Measurements from ENCODE around the gene S100A1. TPM values are rescaled to one million over a fixed set of nuclear protein-coding genes. Genes with fewer than 3 reads are reported as not detected.

Gene S100A1
- total RNA-seq, 1 experiment from 2014 or later, result not detected

DNA sequence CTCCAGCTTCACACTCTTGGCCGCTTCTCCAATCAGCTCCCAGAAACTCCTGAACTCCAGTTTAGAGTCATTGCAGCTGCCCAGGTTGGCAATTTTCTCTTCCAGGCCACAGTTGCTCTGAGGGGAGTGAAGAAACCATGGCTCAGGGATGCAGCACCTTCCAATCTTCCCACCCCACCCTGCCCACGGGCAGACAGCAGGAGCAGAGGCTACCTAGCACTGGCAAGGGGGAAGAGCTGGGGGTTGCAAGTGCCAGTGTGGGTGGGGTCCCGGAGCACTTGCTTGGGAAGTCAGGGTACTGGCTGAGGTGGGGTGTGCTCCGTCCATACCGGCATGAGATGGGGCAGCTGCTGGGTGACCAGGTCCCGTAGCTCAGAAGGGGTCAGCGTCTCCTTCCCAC lies 13.3 kb upstream of the S100A1 start:
- H3K18ac ChIP-seq (ENCODE audit: insufficient read length, low read depth, low read length), result no peak overlapping the region
- no peak overlapping the region for H4K8ac ChIP-seq (replicated peaks; ENCODE audit: insufficient read length, low read depth, low read length)
- H3K9me3 ChIP-seq (ENCODE audit: control insufficient read depth, low read depth, low read length), result no peaks in the 10 kb centered on the region
- no peak overlapping the region for H2BK5ac ChIP-seq (ENCODE audit: insufficient read length, low read length)
- H3K23me2 ChIP-seq (ENCODE audit: insufficient read length, low read depth, low read length, poor library complexity, severe bottlenecking), result no peaks in the 10 kb centered on the region
- no peak overlapping the region for H3K4me3 Mint-ChIP-seq
- no CpG with 5 or more reads among the region's 7 CpGs for WGBS (ENCODE audit: extremely low coverage, insufficient read length, low lambda C conversion rate)
- DNase-seq, result no peak
- no peak overlapping the region for H3K27ac Mint-ChIP-seq
- no peaks in the 10 kb centered on the region for H3K9me3 Mint-ChIP-seq
- no peak overlapping the region for H2AK5ac ChIP-seq (ENCODE audit: insufficient read length, low read length)
- no peaks in the 10 kb centered on the region for H3K79me2 ChIP-seq (ENCODE audit: insufficient read depth, low read length)
- H4K91ac ChIP-seq (ENCODE audit: insufficient read length, low read depth, low read length), result no peak overlapping the region
- no peak overlapping the region for H3T11ph ChIP-seq (ENCODE audit: low read length)
- no peak overlapping the region for H4K5ac ChIP-seq (ENCODE audit: insufficient read length, low read depth, low read length)
- no peak overlapping the region for H2BK120ac ChIP-seq (ENCODE audit: low read depth, low read length, poor library complexity, severe bottlenecking)
- no peak overlapping the region for H3K4me2 ChIP-seq (ENCODE audit: insufficient read depth, insufficient read length, low read length)
- no peaks in the 10 kb centered on the region for H4K20me1 ChIP-seq (ENCODE audit: control insufficient read depth, insufficient read depth, insufficient read length)
- H3K4me1 Mint-ChIP-seq, result peaks cover 23 to 48% of the 10 kb centered on the region in 2 experiments
- peaks cover 5 to 8% (median 5%) of the 10 kb centered on the region in 3 experiments; a peak in 5 of 7 replicates for H3K36me3 Mint-ChIP-seq (ENCODE audit: insufficient read depth in 1 of 3, low read depth in 3 of 3)
- H3K23ac ChIP-seq (ENCODE audit: insufficient read length, low read depth, low read length), result no peak overlapping the region
- H2AFZ ChIP-seq (ENCODE audit: low read length), result no peak overlapping the region
- no peak overlapping the region for H2BK15ac ChIP-seq (ENCODE audit: low read depth, low read length)
- no peaks in the 10 kb centered on the region for H3K79me1 ChIP-seq (ENCODE audit: insufficient read depth, low read depth, low read length, poor library complexity, severe bottlenecking)
- no peak overlapping the region for H2BK20ac ChIP-seq (ENCODE audit: low read depth, low read length, poor library complexity, severe bottlenecking)
- no peaks in the 10 kb centered on the region for H3K27me3 ChIP-seq (ENCODE audit: insufficient read depth, low read length)
- no peak overlapping the region for H3K14ac ChIP-seq (ENCODE audit: insufficient read depth, low read length)
- no peaks in the 10 kb centered on the region; the same call in 1 of the 2 replicates for H3K27me3 Mint-ChIP-seq (ENCODE audit: low read depth)
- TF ChIP-seq, protein P1, sequence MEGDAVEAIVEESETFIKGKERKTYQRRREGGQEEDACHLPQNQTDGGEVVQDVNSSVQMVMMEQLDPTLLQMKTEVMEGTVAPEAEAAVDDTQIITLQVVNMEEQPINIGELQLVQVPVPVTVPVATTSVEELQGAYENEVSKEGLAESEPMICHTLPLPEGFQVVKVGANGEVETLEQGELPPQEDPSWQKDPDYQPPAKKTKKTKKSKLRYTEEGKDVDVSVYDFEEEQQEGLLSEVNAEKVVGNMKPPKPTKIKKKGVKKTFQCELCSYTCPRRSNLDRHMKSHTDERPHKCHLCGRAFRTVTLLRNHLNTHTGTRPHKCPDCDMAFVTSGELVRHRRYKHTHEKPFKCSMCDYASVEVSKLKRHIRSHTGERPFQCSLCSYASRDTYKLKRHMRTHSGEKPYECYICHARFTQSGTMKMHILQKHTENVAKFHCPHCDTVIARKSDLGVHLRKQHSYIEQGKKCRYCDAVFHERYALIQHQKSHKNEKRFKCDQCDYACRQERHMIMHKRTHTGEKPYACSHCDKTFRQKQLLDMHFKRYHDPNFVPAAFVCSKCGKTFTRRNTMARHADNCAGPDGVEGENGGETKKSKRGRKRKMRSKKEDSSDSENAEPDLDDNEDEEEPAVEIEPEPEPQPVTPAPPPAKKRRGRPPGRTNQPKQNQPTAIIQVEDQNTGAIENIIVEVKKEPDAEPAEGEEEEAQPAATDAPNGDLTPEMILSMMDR (conservative IDR thresholded peaks at IDR 0.05), result no peak
- no peak overlapping the region for H3K4ac ChIP-seq (ENCODE audit: low read depth, low read length)
- no peak overlapping the region for H3K9ac ChIP-seq (ENCODE audit: extremely low read depth, insufficient read length, low read length)
- no peak overlapping the region for H3K27ac ChIP-seq (ENCODE audit: insufficient read length, low read depth, low read length)
- peaks cover 4% of the 10 kb centered on the region; the same call in 1 of the 2 replicates for H3K4me1 ChIP-seq (ENCODE audit: insufficient read depth, low read length)
- no peak overlapping the region for H2BK12ac ChIP-seq (ENCODE audit: insufficient read length, low read depth, low read length)
- H3K56ac ChIP-seq (ENCODE audit: insufficient read length, low read depth, low read length), result no peak overlapping the region

Measured in H9 (cell line).